GM04503 (cell line): ENCODE measurements around the gene RUNX2.

Experiments
- DNase-seq: peaks from one replicate; pipeline ENCODE4 v3.0.0-alpha.2; 2012; ENCODE audit warnings: low read depth

Gene RUNX2

GRCh38 chr6:45518013-45518720 lies 190.0 kb downstream of the RUNX2 start:
- no peak for DNase-seq

- DNase-seq = no peak
Measured at GRCh38 chr6:45521226-45521625, 193.1 kb downstream of the RUNX2 start.

- DNase-seq = no peak
Measured at GRCh38 chr6:45522486-45522885, 194.4 kb downstream of the RUNX2 start.

GRCh38 chr6:45527210-45527609 lies 199.1 kb downstream of the RUNX2 start:
- no peak for DNase-seq

- no peak for DNase-seq
Measured at GRCh38 chr6:45531999-45532595, 204.0 kb downstream of the RUNX2 start.

GRCh38 chr6:45532721-45533210 lies 204.6 kb downstream of the RUNX2 start:
- DNase-seq = no peak

- no peak for DNase-seq
Measured at GRCh38 chr6:45533386-45533785, 205.3 kb downstream of the RUNX2 start.

- no peak for DNase-seq
Measured at GRCh38 chr6:45535933-45536332, 207.8 kb downstream of the RUNX2 start.

GRCh38 chr6:45537539-45537938 lies 209.4 kb downstream of the RUNX2 start:
- DNase-seq = no peak

GRCh38 chr6:45538641-45539547 lies 210.8 kb downstream of the RUNX2 start:
- DNase-seq = no peak

- no peak for DNase-seq
Measured at GRCh38 chr6:45540375-45540920, 212.3 kb downstream of the RUNX2 start.

GRCh38 chr6:45541934-45542333 lies 213.8 kb downstream of the RUNX2 start:
- DNase-seq = no peak

GRCh38 chr6:45543298-45544235 lies 215.4 kb downstream of the RUNX2 start:
- no peak for DNase-seq

GRCh38 chr6:45545416-45545815 lies 217.3 kb downstream of the RUNX2 start:
- no peak for DNase-seq

GRCh38 chr6:45548657-45549515 lies 220.8 kb downstream of the RUNX2 start:
- DNase-seq = no peak

GRCh38 chr6:45552536-45552935 lies 224.4 kb downstream of the RUNX2 start:
- no peak for DNase-seq

GRCh38 chr6:45553730-45554344 lies 225.7 kb downstream of the RUNX2 start:
- no peak for DNase-seq

GRCh38 chr6:45554591-45554990 lies 226.5 kb downstream of the RUNX2 start:
- DNase-seq = no peak

GRCh38 chr6:45555981-45556771 lies 228.0 kb downstream of the RUNX2 start:
- no peak for DNase-seq
